NB4 (cell line): ENCODE measurements around the gene LRBA.

Source experiments
- CTCF ChIP-seq: IDR thresholded peaks from one replicate; pipeline ENCODE4 v1.5.1; 2012; ENCODE audit warnings: low read depth, low read length
- POLR2A ChIP-seq: IDR thresholded peaks from 2 replicates; pipeline ENCODE4 v1.6.1; 2011; ENCODE audit warnings: mild to moderate bottlenecking; ENCODE audit not compliant: insufficient read length; ENCODE audit errors: extremely low read depth

DNA sequence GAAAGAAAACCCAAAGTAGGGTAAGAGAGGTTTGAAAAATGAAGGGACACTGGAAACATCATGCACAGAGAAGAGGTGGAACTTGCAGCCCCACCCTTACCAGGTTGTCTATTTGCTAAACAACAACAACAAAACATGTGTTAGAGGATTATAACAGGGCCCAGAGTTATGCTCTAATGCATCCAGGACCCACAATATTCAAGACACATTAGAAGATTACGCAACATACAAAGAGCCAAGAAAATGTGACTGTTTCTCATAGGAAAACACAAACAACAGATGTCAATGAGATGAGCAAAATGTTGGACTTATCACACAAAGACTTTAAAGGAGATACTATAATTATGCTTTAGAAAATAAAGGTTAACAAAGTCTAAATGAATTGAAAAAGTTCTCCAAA, 128.5 kb downstream of the LRBA start:
- TF ChIP-seq POLR2A: no peak
- no peak for TF ChIP-seq CTCF
